GM18508 (cell line): Measurements from ENCODE around the gene SPINT4.
"Not testable (repeated sequence)": the region's sequence is repeated elsewhere in the genome, so short reads cannot be mapped to it uniquely, and the experiment has no call there.

ENCODE experiments used
- ATAC-seq: cut with Tn5 transposase; IDR thresholded peaks from one replicate; pipeline ENCODE4 v1.9.1; 2021; ENCODE audit warnings: moderate number of reproducible peaks; ENCODE audit not compliant: insufficient read depth, unreplicated experiment

SPINT4 gene

GRCh38 chr20:45722047-45722446 lies at the start of gene SPINT4:
TSS of gene SPINT4 (plus strand) at chr20:45722347. CDS start at chr20:45722368, 21 bp downstream.
- ATAC-seq: no peak

- no peak for ATAC-seq
Measured at GRCh38 chr20:45672765-45673164, 49.4 kb upstream of the SPINT4 start.

DNA sequence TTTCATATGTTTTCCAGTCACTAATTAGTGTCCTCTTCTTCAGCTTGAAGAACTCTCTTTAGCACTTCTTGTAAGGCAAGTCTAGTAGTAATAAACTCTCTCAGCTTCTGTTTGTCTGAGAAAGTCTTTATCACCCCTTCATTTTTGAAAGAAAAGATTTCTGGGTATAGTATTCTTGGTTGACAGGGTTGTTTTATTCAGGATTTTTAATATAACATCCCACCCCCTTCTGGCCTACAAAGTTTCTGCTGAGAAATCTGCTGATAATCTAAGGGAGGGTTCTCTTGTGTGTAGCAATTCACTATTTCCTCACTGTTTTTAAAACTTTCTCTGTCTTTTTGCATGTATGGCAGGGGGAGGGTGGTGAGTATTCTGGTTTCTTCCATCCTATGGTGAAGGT lies 42.5 kb upstream of the SPINT4 start:
- ATAC-seq: no peak

- ATAC-seq: no peak
Measured at GRCh38 chr20:45685896-45686295, 36.3 kb upstream of the SPINT4 start.

- not testable (repeated sequence) for ATAC-seq
Measured at GRCh38 chr20:45693346-45693745, 28.8 kb upstream of the SPINT4 start.

GRCh38 chr20:45695496-45695895 lies 26.7 kb upstream of the SPINT4 start:
- ATAC-seq: no peak

DNA sequence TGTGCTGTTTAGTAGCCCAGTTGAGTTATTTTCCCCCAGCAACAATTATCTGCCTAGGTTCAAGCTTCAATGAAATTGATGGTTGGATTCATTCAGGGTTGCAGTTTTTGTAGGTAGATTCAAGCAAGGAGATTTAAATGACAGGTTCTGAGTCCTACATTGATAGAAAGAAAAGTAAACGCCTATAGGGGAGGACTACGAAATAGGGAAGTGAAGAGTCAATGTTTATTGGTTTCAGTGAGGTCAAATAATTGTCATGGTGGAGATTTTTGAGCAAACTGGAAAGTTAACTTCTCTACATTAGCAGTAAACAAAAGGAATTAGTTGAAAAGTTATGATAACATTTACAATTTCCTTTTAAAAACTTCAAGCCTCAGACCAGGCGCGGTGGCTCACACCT lies 21.0 kb upstream of the SPINT4 start:
- ATAC-seq: no peak

DNA sequence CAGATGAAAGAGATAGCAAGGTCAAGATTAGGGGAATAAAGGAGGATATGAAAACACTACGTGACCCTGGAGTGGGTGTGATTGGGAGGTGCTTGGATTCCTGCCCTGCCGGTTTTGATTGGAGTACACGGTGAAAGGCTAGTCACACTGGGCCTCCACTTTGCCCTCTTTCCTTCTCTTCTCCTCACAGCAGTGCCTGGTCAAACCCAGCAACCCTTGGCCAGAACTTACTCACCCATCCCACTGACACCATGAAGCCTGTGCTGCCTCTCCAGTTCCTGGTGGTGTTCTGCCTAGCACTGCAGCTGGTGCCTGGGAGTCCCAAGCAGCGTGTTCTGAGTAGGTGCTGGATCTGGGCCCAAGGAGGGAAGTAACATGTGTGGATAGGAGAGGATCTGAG lies 20.3 kb upstream of the SPINT4 start, which contains the start of gene WFDC13:
Gene WFDC13 (plus strand): TSS at position 166 of the 400 bp plus-strand sequence. CDS start 86 bp downstream, at position 252.
- ATAC-seq: no peak

DNA sequence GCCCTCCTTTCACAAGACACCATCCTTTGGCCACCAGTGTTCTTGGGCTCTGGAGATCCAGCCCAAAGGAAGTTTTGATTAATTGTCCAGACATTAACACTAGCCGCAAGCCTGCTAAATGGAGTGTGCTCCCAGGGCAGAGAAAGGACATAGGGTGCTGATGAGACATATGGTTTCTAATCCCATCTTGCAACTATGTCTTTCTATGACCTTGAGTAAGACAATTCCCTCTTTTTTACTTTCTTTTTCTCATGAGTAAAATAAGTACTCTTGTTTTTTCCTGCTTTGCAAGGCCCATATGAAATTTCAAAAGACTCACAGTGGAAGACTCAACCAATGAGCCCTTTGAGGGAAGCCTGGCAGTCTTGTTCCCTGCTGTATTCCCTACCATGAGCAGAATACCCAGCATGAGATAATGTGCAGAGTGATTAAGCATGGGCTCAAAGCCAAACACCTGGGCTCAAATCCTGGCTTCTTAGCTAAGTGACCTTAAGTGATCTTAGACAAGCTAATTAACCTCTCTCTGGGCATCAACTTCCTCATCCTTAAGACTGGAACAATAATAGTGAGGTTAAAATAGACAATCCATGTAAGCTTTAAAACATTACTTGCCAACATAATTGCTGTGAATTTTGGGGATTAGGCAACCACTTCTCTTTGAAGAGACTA lies 17.0 kb upstream of the SPINT4 start, which contains the start of gene WFDC10B:
Gene WFDC10B (minus strand): TSS at position 51 of the 669 bp plus-strand sequence. CDS start 19,027 bp downstream, outside the sequence.
- no peak for ATAC-seq

DNA sequence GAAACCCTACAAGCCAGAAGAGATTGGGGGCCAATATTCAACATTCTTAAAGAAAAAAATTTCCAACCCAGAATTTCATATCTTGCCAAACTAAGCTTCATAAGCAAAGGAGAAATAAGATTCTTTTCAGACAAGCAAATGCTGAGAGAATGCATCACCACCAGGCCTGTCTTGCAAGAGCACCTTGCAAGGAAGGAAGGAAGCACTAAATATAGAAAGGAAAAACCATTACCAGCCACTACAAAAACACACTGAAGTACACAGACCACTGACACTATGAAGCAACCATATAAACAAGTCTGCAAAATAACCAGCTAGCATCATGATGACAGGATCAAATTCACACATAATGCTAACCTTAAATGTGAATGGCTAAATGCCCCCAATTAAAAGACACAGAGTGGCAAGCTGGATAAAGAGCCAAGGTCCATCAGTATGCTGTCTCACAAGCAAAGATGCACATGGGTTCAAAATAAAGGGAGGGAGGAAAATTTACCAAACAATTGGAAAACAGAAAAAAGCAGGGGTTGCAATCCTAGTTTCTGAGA lies 5.9 kb upstream of the SPINT4 start:
- ATAC-seq: not testable (repeated sequence)

- no peak for ATAC-seq
Measured at GRCh38 chr20:45725134-45725533, 3.0 kb downstream of the SPINT4 start.

DNA sequence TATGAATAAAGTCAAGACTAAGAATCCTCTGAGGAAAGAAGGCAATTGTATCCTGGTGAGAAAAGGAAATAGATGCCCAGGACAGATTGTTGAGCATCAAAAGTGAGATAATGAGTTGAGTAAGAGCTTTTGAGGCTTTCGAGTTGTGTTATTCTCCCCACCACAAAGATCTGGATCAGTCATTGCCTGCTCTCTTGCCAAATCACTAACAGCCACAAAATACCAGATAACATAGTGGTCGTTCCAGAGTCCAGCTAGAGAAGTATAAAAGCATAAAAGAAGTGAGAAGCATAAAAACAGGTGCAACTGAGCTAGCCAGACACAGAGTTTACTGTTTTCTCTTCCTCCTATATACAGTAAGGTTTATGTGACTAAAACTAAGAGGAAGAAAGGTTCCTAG lies 4.9 kb downstream of the SPINT4 start:
- ATAC-seq: no peak

- no peak for ATAC-seq
Measured at GRCh38 chr20:45732199-45732598, 10.1 kb downstream of the SPINT4 start.

DNA sequence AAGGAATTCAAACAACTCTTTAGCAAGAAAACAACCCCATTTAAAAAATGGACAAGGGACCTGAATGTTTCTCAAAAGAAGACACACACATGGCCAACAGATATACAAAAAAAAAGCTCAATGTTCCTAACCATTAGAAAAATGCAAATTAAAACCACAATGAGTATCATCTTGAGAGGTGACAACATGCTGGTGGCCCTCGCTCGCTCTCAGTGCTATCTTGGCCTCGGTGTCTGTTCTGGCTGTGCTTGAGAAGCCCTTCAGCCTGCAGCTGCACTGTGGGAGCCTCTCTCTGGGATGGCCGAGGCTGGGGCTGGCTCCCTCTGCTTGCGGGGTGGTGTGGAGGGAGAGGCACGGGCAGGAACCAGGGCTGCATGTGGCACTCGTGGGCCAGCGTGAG lies 13.4 kb downstream of the SPINT4 start:
- no peak for ATAC-seq

DNA sequence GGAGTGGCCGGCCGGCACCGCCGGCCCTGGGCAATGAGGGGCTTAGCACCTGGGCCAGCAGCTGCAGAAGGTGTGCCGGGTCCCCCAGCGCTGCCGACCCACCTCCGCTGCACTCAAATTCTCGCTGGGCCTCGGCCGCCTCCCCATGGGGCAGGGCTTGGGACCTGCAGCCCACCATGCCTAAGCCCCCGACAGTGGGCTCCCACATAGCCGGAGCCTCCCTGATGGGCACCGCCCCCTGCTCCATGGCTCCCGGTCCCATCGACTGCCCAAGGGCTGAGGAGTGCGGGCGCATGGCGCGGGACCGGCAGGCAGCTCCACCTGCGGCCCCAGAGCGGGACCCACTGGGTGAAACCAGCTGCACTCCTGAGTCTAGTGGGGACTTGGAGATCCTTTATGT lies 13.8 kb downstream of the SPINT4 start:
- no peak for ATAC-seq

- ATAC-seq: no peak
Measured at GRCh38 chr20:45742596-45742995, 20.4 kb downstream of the SPINT4 start.

DNA sequence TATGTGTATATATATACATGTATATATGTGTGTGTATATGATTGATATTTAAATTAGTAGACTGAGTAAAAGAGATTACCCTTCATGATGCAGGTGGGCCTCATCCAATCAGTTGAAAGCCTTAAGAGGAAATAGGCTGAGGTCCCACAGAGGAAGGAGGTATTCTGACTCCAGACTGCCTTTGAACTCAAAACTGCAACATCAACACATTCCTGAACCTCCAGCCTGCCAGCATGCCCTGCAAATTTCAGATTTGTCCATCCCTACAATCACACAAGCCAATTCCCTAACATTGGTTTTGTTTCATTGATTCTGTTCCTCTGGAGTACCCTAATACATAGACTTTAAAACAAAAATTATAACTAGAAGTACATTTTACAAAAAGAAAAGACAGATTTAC lies 22.9 kb downstream of the SPINT4 start:
- no peak for ATAC-seq

GRCh38 chr20:45751721-45752120 lies 29.6 kb downstream of the SPINT4 start:
- no peak for ATAC-seq

- ATAC-seq: no peak
Measured at GRCh38 chr20:45752746-45753145, 30.6 kb downstream of the SPINT4 start.

DNA sequence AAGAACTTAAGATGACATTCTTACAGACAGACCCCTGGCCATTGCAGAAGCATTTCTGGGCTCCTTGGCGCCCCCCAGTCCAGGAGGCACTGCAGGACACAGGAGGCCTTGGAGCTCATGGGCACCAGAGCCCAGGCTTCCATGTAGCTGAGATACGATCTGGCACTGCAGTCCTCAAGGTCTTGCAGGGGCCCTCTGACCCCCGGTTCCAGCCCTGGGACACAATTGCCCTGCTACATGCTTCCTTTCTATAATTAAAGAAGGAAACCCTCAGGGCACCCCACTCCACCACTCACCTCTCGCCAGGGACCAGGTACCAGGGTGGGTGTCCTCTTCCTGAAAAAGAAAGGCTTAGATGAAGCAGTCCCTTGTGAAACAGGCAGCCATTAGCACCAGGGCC lies 35.9 kb downstream of the SPINT4 start:
- no peak for ATAC-seq

- ATAC-seq: not testable (repeated sequence)
Measured at GRCh38 chr20:45759921-45760320, 37.8 kb downstream of the SPINT4 start.

GRCh38 chr20:45761966-45762365 lies 39.8 kb downstream of the SPINT4 start:
- ATAC-seq: not testable (repeated sequence)
